Activated T-cell treated with anti-CD3 and anti-CD28 coated beads, Interleukin-2, amount 50 U/mL, for 72 hours (primary cell): ENCODE measurements around the gene KLHL29. TPM values are rescaled to one million over a fixed set of nuclear protein-coding genes. Genes with fewer than 3 reads are reported as not detected.

Experiments used
- ATAC-seq, 2 donors: fragments of 150-1000 bp; cut with Tn5 transposase; replicated peaks in 1 of 2; 2 replicates each; pipeline ENCODE4 v1.10.0; 2021; ENCODE audit warnings: moderate library complexity in 2 of 2, mild to moderate bottlenecking in 1 of 2
- DNase-seq, 2 donors: peaks; one replicate each; pipeline ENCODE4 v3.0.0; 2021 to 2022; ENCODE audit warnings: mixed read lengths in 1 of 2
- H3K27ac Mint-ChIP-seq: one replicate; pipeline ENCODE4 v1.8.0; 2022; ENCODE audit warnings: mild to moderate bottlenecking, moderate library complexity, mixed read lengths
- H3K27me3 Mint-ChIP-seq: one replicate; pipeline ENCODE4 v1.8.0; 2022; ENCODE audit warnings: low read depth, mixed read lengths
- H3K36me3 Mint-ChIP-seq, 2 donors: one replicate each; pipeline ENCODE4 v1.8.0; 2022; ENCODE audit warnings: mixed read lengths in 2 of 2, mild to moderate bottlenecking in 1 of 2; ENCODE audit not compliant: insufficient read depth in 2 of 2
- H3K4me1 Mint-ChIP-seq: one replicate; pipeline ENCODE4 v1.8.0; 2022; ENCODE audit warnings: low read depth, mixed read lengths
- H3K4me3 Mint-ChIP-seq, 2 donors: one replicate each; pipeline ENCODE4 v1.8.0; 2022; ENCODE audit warnings: mild to moderate bottlenecking in 2 of 2, mixed read lengths in 2 of 2, moderate library complexity in 2 of 2
- H3K9me3 Mint-ChIP-seq, 2 donors: one replicate each; pipeline ENCODE4 v1.8.0; 2022; ENCODE audit warnings: mixed read lengths in 2 of 2
- total RNA-seq, 2 donors: library from RNA; stranded (reverse); gene quantifications; one replicate each; pipeline ENCODE4 v1.2.3, GENCODE V29; 2022

Gene KLHL29
- total RNA-seq, 2 donors from 2014 or later, result 2.5 to 4.0 TPM

- no peaks in the 10 kb centered on the region for H3K4me1 Mint-ChIP-seq
- H3K9me3 Mint-ChIP-seq, result peaks cover 4% of the 10 kb centered on the region in 2 donors
- no peak overlapping the region for H3K4me3 Mint-ChIP-seq
- H3K36me3 Mint-ChIP-seq, result peaks cover 0 to 2% of the 10 kb centered on the region in 2 donors
- no peak for ATAC-seq
- H3K27me3 Mint-ChIP-seq, result no peaks in the 10 kb centered on the region
- H3K27ac Mint-ChIP-seq, result no peak overlapping the region
- DNase-seq, result no peak
Observed at GRCh38 chr2:23603581-23603980, 218.6 kb downstream of the KLHL29 start.

DNA sequence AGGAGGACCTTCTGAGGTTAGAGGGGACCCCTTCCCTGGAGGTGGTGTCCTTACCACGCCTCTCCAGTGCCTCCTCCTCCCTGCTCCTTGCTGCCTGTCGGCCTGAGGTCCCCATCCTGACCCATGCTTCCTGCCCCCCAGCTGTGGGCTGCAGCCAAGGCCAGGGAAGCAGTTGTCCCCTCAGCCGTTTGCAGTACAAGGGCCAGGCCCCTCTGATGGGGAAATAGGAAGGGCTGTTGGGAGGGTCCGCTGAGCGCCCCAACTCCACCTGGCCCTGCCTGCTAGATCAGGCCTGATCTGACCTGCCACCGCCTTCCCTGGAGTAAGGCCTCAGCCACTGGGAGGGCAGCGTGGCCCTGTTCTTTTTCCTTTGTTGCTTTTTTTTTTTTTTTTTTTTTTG, 219.8 kb downstream of the KLHL29 start:
- Mint-ChIP-seq H3K4me3 (no peak overlapping the region), H3K27me3 (no peaks in the 10 kb centered on the region), H3K4me1 (peaks cover 5% of the 10 kb centered on the region), H3K9me3 (peaks cover 4% of the 10 kb centered on the region in 2 donors), H3K27ac (no peak overlapping the region), H3K36me3 (peaks cover 0 to 2% of the 10 kb centered on the region in 2 donors)
- DNase-seq (no peak), ATAC-seq (no peak)

DNA sequence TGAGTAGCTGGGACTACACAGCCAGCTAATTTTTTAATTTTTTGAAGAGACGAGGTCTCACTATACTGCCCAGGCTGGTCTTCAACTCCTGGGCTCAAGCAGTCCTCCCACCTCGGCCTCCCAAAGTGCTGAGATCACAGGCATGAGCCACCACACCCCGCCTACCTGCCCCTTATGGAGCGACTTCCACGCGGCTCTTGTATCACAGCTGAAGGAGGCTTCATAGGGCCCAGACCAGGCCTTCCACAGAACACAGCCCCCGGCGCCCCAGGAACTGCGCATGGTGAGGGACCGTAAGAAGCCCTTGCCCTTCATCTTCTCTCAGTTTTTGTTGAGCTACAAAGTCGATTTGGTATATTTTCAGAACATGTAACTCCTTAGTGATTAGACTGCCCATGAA, 220.3 kb downstream of the KLHL29 start:
- H3K27me3 Mint-ChIP-seq, result no peaks in the 10 kb centered on the region
- no peak for DNase-seq
- H3K9me3 Mint-ChIP-seq, result peaks cover 4% of the 10 kb centered on the region in 2 donors
- no peak for ATAC-seq
- H3K36me3 Mint-ChIP-seq, result peaks cover 0 to 2% of the 10 kb centered on the region in 2 donors
- no peak overlapping the region for H3K4me3 Mint-ChIP-seq
- H3K4me1 Mint-ChIP-seq, result peaks cover 5% of the 10 kb centered on the region
- H3K27ac Mint-ChIP-seq, result no peak overlapping the region

DNA sequence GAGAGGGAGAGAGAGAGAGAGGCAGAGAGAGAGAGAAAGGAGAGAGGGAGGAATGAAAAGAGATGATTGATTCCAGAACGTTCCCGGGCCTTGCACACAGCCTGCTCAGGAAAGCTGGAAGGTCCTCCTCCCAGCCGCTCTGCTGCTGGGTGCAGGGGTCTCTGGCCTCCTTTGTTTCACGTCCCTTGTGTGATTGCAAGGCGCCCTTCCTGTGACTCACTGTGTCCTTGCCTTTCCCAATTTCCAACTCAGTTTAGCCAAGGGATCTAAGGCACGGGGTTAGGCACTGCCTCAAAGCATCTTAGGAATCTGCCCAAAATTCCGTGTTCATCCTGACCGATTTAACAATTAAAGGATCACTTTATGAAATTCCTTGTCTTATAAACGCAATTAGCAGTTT, 221.2 kb downstream of the KLHL29 start:
- peaks cover 0 to 3% of the 10 kb centered on the region in 2 donors for H3K36me3 Mint-ChIP-seq
- peaks cover 5% of the 10 kb centered on the region for H3K4me1 Mint-ChIP-seq
- H3K9me3 Mint-ChIP-seq, result peaks cover 4% of the 10 kb centered on the region in 2 donors
- H3K27ac Mint-ChIP-seq, result no peak overlapping the region
- no peak overlapping the region for H3K4me3 Mint-ChIP-seq
- ATAC-seq (no peak), DNase-seq (no peak)
- no peaks in the 10 kb centered on the region for H3K27me3 Mint-ChIP-seq

GRCh38 chr2:23606968-23607367, 222.0 kb downstream of the KLHL29 start:
- Mint-ChIP-seq H3K27ac (no peak overlapping the region), H3K36me3 (peaks cover 5 to 7% of the 10 kb centered on the region in 2 donors), H3K27me3 (peaks cover 5% of the 10 kb centered on the region), H3K4me3 (no peak overlapping the region), H3K4me1 (peaks cover 5% of the 10 kb centered on the region), H3K9me3 (peaks cover 6 to 7% of the 10 kb centered on the region in 2 donors)
- ATAC-seq (peak in 1 of 2 donors; percentile 65), DNase-seq (peak in 1 of 2 donors; percentile 20)

- DNase-seq, result no peak
- Mint-ChIP-seq H3K27ac (no peak overlapping the region), H3K9me3 (peaks cover 6 to 10% of the 10 kb centered on the region in 2 donors), H3K36me3 (peaks cover 5 to 8% of the 10 kb centered on the region in 2 donors), H3K4me3 (no peak overlapping the region), H3K4me1 (peaks cover 5% of the 10 kb centered on the region), H3K27me3 (peaks cover 5% of the 10 kb centered on the region)
- ATAC-seq, result no peak
Observed at GRCh38 chr2:23607925-23608324, 222.9 kb downstream of the KLHL29 start.

DNA sequence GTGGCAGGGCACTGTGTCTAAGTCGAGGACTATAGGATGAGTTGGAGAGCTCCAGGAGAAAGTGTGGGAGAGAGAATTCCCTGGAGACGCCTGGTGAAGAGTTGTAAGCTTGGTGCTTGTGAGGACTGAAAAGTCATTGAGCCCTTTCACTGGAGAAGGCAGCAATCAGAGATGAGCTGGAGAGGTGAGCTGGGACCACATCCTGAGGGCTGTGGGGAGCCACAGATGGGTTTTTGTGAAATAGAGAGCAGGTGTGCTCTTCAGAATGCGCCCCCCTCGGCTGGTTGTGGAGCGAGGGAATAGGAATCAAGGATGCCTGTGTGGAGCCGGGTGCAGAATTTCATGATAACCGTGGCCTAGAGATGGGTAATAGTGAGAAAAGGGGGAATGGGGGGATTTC, 224.3 kb downstream of the KLHL29 start:
- DNase-seq, result no peak
- Mint-ChIP-seq H3K9me3 (peaks cover 6 to 10% of the 10 kb centered on the region in 2 donors), H3K27ac (no peak overlapping the region), H3K4me1 (peaks cover 12% of the 10 kb centered on the region), H3K27me3 (peaks cover 5% of the 10 kb centered on the region), H3K36me3 (peaks cover 5 to 8% of the 10 kb centered on the region in 2 donors), H3K4me3 (no peak overlapping the region)
- ATAC-seq, result no peak

- Mint-ChIP-seq H3K27me3 (peaks cover 5% of the 10 kb centered on the region), H3K27ac (no peak overlapping the region), H3K9me3 (peaks cover 1 to 7% of the 10 kb centered on the region in 2 donors), H3K4me3 (no peak overlapping the region), H3K36me3 (peaks cover 3 to 8% of the 10 kb centered on the region in 2 donors), H3K4me1 (peaks cover 20% of the 10 kb centered on the region)
- ATAC-seq (no peak), DNase-seq (no peak)
Observed at GRCh38 chr2:23611839-23612238, 226.9 kb downstream of the KLHL29 start.

DNA sequence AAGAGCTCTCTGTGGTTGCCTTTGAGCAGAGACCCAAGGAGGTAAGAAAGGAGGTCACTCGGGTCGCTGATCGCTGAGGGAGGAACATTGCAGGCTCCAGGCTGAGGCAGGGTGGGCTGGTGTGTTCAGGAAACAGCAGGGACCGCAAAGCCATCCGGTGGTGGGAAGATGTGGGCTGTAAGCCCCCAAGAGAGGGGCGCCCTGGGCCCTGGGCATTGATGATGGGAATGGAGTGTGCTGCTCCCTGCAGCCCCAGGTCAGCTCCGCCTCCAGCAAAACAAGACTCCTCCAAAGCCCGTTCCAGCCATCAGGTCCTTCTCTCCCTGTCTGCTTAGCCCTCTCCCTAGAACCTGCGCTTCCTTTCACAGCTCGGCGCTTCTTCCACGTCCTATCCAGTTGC, 229.7 kb downstream of the KLHL29 start:
- no peak overlapping the region for H3K4me3 Mint-ChIP-seq

DNA sequence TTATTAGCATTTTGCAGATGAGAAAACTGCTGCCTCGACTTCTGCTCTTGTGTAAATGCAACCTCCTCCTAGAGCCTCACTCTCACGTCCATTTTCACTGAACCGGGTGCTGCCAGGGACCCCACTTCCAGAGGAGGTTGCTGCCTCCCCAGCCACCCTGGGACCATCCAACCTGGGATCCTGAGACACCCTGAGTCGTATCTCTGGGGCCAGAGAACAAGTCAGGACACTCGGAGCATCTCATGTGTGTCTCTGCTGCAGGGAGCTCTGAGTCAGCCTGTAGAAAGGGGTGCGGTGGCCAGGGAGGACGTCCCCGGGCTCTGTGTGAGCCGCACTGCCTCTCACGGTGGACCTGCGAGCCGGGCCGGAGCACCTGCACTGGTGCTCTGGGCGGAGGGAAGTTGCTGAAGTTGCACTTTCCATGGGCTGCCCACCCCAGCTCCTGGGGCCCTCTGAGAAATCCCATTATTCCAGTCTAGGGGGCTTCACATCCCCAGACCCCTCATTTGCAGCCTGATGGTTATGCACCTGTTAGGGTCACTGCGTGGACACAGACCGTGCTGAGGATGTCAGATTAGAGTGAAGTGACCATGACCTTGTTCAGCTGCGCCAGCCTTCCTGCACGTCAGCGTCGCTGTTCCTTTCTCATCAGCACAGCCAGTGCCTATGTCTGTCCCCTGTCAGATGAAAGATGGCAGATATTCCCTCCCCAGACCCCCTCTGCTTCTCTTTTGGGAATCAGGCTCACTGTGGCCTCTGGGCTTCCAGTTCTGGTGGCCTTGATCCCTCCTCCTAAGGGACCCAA, 230.4 kb downstream of the KLHL29 start:
- H3K27me3 Mint-ChIP-seq, result peaks cover 5% of the 10 kb centered on the region
- no peak for ATAC-seq
- no peak overlapping the region for H3K4me3 Mint-ChIP-seq
- peaks cover 14% of the 10 kb centered on the region for H3K4me1 Mint-ChIP-seq
- H3K9me3 Mint-ChIP-seq, result peaks cover 1 to 5% of the 10 kb centered on the region in 2 donors
- H3K27ac Mint-ChIP-seq, result no peak overlapping the region
- no peak for DNase-seq
- H3K36me3 Mint-ChIP-seq, result peaks cover 3 to 8% of the 10 kb centered on the region in 2 donors

More for the DNA sequence above, 229.7 kb downstream of the KLHL29 start:
- Mint-ChIP-seq H3K27ac (no peak overlapping the region), H3K27me3 (peaks cover 5% of the 10 kb centered on the region), H3K9me3 (peaks cover 1 to 5% of the 10 kb centered on the region in 2 donors), H3K36me3 (peaks cover 3 to 8% of the 10 kb centered on the region in 2 donors), H3K4me1 (peaks cover 14% of the 10 kb centered on the region)
- DNase-seq, result no peak
- peak in 1 of 2 donors; percentile 13 for ATAC-seq

DNA sequence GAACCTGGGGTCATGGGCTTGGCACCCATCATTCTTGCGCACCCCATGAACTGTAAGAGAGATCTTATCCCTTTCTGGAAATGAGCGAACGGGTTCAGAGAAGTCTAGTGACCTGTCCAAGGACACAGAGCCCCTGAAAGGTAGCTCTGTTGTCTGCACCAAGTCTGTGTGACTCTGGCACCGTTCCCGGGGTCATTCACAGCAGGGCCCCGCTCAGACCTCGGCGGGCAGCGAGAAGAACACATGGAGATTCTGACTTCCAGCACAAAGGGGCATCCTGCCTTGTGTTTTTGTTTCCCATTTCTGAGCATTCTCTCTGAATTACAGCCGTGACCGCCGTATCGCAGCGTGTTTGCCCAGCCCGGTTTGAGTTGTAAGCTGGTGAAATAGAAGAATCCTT, 231.7 kb downstream of the KLHL29 start:
- H3K27ac Mint-ChIP-seq, result no peak overlapping the region
- H3K36me3 Mint-ChIP-seq, result peaks cover 0 to 4% of the 10 kb centered on the region in 2 donors
- peaks cover 0 to 5% of the 10 kb centered on the region in 2 donors for H3K9me3 Mint-ChIP-seq
- H3K27me3 Mint-ChIP-seq, result peaks cover 2% of the 10 kb centered on the region
- H3K4me1 Mint-ChIP-seq, result peaks cover 14% of the 10 kb centered on the region
- DNase-seq (no peak), ATAC-seq (no peak)
- H3K4me3 Mint-ChIP-seq, result no peak overlapping the region

DNA sequence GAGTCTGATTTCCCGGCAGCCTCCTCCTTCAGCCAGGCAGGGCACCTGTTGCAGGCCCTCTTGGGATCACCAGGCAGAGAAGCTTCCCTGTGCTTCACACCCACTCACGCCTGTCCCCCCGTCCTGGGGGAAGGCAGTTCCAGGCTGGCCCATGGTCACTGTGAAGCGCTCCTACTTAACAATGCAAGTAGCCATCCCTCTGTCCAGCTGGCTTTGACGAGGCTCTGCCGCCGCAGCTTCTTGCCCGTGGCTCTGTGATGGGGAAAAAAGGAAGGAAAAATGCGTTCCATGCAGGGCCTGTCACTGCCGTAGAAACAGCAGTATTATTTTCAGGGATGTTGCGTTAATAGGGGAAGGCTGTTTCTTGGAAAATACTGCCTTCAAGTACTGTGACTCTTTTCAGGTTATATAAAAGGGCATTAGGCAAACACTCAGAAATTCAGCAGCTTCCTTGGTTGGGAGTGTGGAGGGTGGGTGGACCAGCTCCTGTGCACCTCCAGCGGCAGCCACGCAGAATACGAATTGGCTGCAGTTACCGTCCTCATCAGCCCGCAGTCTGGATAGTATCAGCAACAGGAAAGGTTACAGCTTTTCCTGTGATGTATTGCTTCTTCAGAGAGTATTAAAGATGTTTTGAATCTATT, 232.3 kb downstream of the KLHL29 start:
- H3K4me3 Mint-ChIP-seq, result no peak overlapping the region
- no peaks in the 10 kb centered on the region for H3K9me3 Mint-ChIP-seq
- no peak overlapping the region for H3K27ac Mint-ChIP-seq
- no peaks in the 10 kb centered on the region for H3K36me3 Mint-ChIP-seq
- no peaks in the 10 kb centered on the region for H3K27me3 Mint-ChIP-seq
- H3K4me1 Mint-ChIP-seq, result peaks cover 14% of the 10 kb centered on the region
- ATAC-seq, result no peak
- DNase-seq, result no peak

DNA sequence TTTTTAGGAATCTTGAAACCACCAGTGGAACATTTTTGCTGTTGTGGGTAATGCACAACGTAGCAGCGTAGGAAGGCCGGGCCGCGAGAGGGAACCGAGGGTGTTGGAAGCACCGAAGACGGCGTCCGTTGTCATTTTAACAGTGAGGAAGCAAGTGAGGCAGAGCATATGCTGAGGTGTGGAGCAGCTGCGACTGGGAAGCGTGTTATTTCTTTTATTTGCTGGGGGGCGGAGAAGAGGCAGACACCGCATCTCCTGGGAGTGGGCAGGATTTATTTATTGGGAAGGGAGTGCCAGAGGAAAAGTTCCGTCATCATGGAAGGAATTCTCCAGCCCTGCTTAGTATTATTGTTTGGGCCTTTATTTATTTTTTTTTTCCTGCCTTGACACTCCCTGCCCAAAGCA, 232.8 kb downstream of the KLHL29 start:
- no peak for ATAC-seq
- no peaks in the 10 kb centered on the region for H3K27me3 Mint-ChIP-seq
- no peaks in the 10 kb centered on the region for H3K36me3 Mint-ChIP-seq
- no peak overlapping the region for H3K4me3 Mint-ChIP-seq
- H3K27ac Mint-ChIP-seq, result no peak overlapping the region
- H3K4me1 Mint-ChIP-seq, result peaks cover 14% of the 10 kb centered on the region
- H3K9me3 Mint-ChIP-seq, result no peaks in the 10 kb centered on the region
- DNase-seq, result no peak
